Trophoblast cell (in vitro differentiated cells and primary cell): ENCODE measurements around the gene AARS2.

Experiments
- DNase-seq, 2 donors: peaks; one replicate each; pipeline ENCODE4 v3.0.0-alpha.2; 2016
- H2AFZ ChIP-seq: 2 replicates; pipeline ENCODE4 v1.6.1; 2013; ENCODE audit warnings: low read length, moderate library complexity, mild to moderate bottlenecking; ENCODE audit not compliant: insufficient read depth, poor library complexity
- H2AK5ac ChIP-seq: 2 replicates; pipeline ENCODE4 v1.6.1; 2013; ENCODE audit warnings: mild to moderate bottlenecking, low read length
- H2BK120ac ChIP-seq: 2 replicates; pipeline ENCODE4 v1.6.1; 2013; ENCODE audit warnings: low read length, mild to moderate bottlenecking, moderate library complexity; ENCODE audit not compliant: insufficient read depth, poor library complexity
- H2BK12ac ChIP-seq: 2 replicates; pipeline ENCODE4 v1.6.1; 2013; ENCODE audit warnings: mild to moderate bottlenecking, low read length, moderate library complexity
- H2BK5ac ChIP-seq: 2 replicates; pipeline ENCODE4 v1.6.1; 2013; ENCODE audit warnings: low read length, low read depth, moderate library complexity, mild to moderate bottlenecking; ENCODE audit not compliant: poor library complexity
- H3K14ac ChIP-seq: 2 replicates; pipeline ENCODE4 v1.6.1; 2013; ENCODE audit warnings: mild to moderate bottlenecking, low read length
- H3K18ac ChIP-seq: 2 replicates; pipeline ENCODE4 v1.6.1; 2013; ENCODE audit warnings: mild to moderate bottlenecking, low read length
- H3K23ac ChIP-seq: 2 replicates; pipeline ENCODE4 v1.6.1; 2013; ENCODE audit warnings: low read length
- H3K27ac ChIP-seq: 2 replicates; pipeline ENCODE4 v1.5.1; 2013; ENCODE audit warnings: low read depth, mild to moderate bottlenecking, inconsistent platforms, low read length, moderate library complexity
- H3K27me3 ChIP-seq: 2 replicates; pipeline ENCODE4 v1.6.1; 2013; ENCODE audit warnings: inconsistent platforms, mild to moderate bottlenecking, low read length, moderate library complexity; ENCODE audit not compliant: insufficient read depth
- H3K36me3 ChIP-seq, 2 experiments: 1 replicate in 1 of 2; 2 replicates in 1 of 2; pipeline ENCODE4 v1.6.1; 2013; ENCODE audit warnings: low read length in 2 of 2, mild to moderate bottlenecking in 2 of 2, moderate library complexity in 1 of 2; ENCODE audit not compliant: insufficient read depth in 2 of 2, control insufficient read depth in 1 of 2
- H3K4ac ChIP-seq: 2 replicates; pipeline ENCODE4 v1.6.1; 2013; ENCODE audit warnings: low read depth, mild to moderate bottlenecking, low read length, moderate library complexity
- H3K4me1 ChIP-seq, 2 experiments: 1 replicate in 1 of 2; 2 replicates in 1 of 2; pipeline ENCODE4 v1.6.1; 2013; ENCODE audit warnings: low read length in 2 of 2, mild to moderate bottlenecking in 2 of 2, moderate library complexity in 1 of 2; ENCODE audit not compliant: insufficient read depth in 2 of 2, control insufficient read depth in 1 of 2
- H3K4me2 ChIP-seq: 2 replicates; pipeline ENCODE4 v1.6.1; 2013; ENCODE audit warnings: inconsistent platforms, mild to moderate bottlenecking, low read length, moderate library complexity
- H3K4me3 ChIP-seq: 2 replicates; pipeline ENCODE4 v1.5.1; 2013; ENCODE audit warnings: mild to moderate bottlenecking, low read depth, low read length, inconsistent platforms
- H3K79me1 ChIP-seq: one replicate; pipeline ENCODE4 v1.6.1; 2013; ENCODE audit warnings: low read length
- H3K79me2 ChIP-seq: 2 replicates; pipeline ENCODE4 v1.6.1; 2013; ENCODE audit warnings: low read length, mild to moderate bottlenecking; ENCODE audit not compliant: control insufficient read depth, insufficient read depth, poor library complexity
- H3K9ac ChIP-seq: 2 replicates; pipeline ENCODE4 v1.6.1; 2013; ENCODE audit warnings: mild to moderate bottlenecking, low read length
- H3K9me3 ChIP-seq: 2 replicates; pipeline ENCODE4 v1.6.1; 2013; ENCODE audit warnings: low read depth, mild to moderate bottlenecking, control low read depth, inconsistent platforms, low read length; ENCODE audit not compliant: insufficient read depth
- H4K12ac ChIP-seq: 2 replicates; pipeline ENCODE4 v1.6.1; 2013; ENCODE audit warnings: low read depth, mild to moderate bottlenecking, low read length, moderate library complexity
- H4K8ac ChIP-seq: 2 replicates; pipeline ENCODE4 v1.6.1; 2013; ENCODE audit warnings: low read depth, mild to moderate bottlenecking, low read length, moderate library complexity
- H4K91ac ChIP-seq: one replicate; pipeline ENCODE4 v1.6.1; 2013; ENCODE audit warnings: low read depth, mild to moderate bottlenecking, low read length, moderate library complexity
- WGBS: extraction: QIAGEN DNeasy Blood & Tissue Kit; methylation state at CpG from one replicate; pipeline ENCODE4 v1.1.7; 2013; ENCODE audit warnings: missing lambda C conversion rate; ENCODE audit not compliant: insufficient read length, insufficient coverage; ENCODE audit errors: extremely low coverage; 5-methylcytosine and 5-hydroxymethylcytosine counted together

AARS2 gene

DNA sequence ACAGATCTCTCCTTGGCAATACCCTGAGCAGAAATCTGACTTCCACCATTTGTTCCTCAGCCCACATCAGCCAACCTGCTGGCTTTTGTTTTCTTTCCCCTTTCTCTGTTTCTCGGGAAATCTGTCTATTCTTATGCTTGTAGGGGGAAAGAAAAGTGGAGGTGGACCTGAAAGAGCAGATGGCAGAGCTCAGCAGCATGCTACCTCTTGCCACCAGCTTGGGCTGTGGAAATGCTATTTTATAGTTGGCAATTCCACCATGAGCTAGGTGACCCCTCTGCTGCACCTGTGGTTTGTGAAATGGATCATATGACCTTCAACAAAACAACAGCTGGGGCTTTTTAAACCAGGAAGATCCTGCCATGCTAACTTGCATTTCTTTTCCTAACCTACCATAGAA is 22.5 kb upstream of the AARS2 start:
- Histone ChIP-seq H3K4me3 (no peak overlapping the region), H3K27ac (no peak overlapping the region), H3K23ac (no peak overlapping the region), H3K14ac (no peak overlapping the region), H3K4me1 (no peaks in the 10 kb centered on the region), H3K36me3 (no peaks in the 10 kb centered on the region), H2BK5ac (no peak overlapping the region), H4K91ac (no peak overlapping the region), H4K12ac (no peak overlapping the region), H2AK5ac (no peak overlapping the region), H3K79me2 (no peaks in the 10 kb centered on the region), H4K8ac (no peak overlapping the region), H3K79me1 (no peaks in the 10 kb centered on the region), H3K4me2 (no peak overlapping the region), H3K9me3 (no peaks in the 10 kb centered on the region), H3K9ac (no peak overlapping the region), H2AFZ (no peak overlapping the region), H2BK12ac (no peak overlapping the region), H2BK120ac (no peak overlapping the region), H3K4ac (no peak overlapping the region), H3K27me3 (peaks cover 2% of the 10 kb centered on the region), H3K18ac (no peak overlapping the region)
- no peak for DNase-seq
- WGBS = no CpG with 5 or more reads among the region's 1 CpG

DNA sequence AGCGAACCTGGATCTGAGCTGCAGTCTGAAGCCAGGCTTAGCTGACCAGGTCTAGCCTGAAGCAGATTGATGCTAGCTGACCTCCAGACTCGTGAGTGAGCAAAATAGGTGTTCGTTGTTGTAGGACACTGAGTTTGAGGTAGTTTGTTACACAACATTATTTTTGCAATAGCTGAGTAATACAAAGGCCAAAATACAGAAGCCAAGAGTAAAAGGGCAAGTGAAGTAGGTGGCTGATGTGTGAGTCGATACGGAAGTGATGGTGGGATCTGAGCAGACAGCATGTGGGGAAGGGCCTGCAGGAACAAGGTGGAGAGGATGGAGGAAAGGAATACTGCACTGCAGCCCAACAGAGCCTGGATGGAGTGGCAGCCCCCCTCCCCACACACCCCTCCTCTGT is 20.8 kb upstream of the AARS2 start:
- H4K8ac ChIP-seq = no peak overlapping the region
- H2AFZ ChIP-seq = no peak overlapping the region
- no peak overlapping the region for H3K18ac ChIP-seq
- no peak overlapping the region for H3K14ac ChIP-seq
- H3K4ac ChIP-seq = no peak overlapping the region
- no peak overlapping the region for H2BK5ac ChIP-seq
- H3K36me3 ChIP-seq = no peaks in the 10 kb centered on the region
- no peak overlapping the region for H3K4me2 ChIP-seq
- no peaks in the 10 kb centered on the region for H3K9me3 ChIP-seq
- no peaks in the 10 kb centered on the region for H3K4me1 ChIP-seq
- no peak overlapping the region for H2BK12ac ChIP-seq
- H3K27me3 ChIP-seq = peaks cover 2% of the 10 kb centered on the region
- no peaks in the 10 kb centered on the region for H3K79me2 ChIP-seq
- no peak overlapping the region for H2AK5ac ChIP-seq
- no peak for DNase-seq
- H4K12ac ChIP-seq = no peak overlapping the region
- WGBS = no CpG with 5 or more reads among the region's 5 CpGs
- no peak overlapping the region for H4K91ac ChIP-seq
- H3K4me3 ChIP-seq = no peak overlapping the region
- H3K27ac ChIP-seq = no peak overlapping the region
- H3K23ac ChIP-seq = no peak overlapping the region
- H3K79me1 ChIP-seq = no peaks in the 10 kb centered on the region
- H2BK120ac ChIP-seq = no peak overlapping the region
- H3K9ac ChIP-seq = no peak overlapping the region

DNA sequence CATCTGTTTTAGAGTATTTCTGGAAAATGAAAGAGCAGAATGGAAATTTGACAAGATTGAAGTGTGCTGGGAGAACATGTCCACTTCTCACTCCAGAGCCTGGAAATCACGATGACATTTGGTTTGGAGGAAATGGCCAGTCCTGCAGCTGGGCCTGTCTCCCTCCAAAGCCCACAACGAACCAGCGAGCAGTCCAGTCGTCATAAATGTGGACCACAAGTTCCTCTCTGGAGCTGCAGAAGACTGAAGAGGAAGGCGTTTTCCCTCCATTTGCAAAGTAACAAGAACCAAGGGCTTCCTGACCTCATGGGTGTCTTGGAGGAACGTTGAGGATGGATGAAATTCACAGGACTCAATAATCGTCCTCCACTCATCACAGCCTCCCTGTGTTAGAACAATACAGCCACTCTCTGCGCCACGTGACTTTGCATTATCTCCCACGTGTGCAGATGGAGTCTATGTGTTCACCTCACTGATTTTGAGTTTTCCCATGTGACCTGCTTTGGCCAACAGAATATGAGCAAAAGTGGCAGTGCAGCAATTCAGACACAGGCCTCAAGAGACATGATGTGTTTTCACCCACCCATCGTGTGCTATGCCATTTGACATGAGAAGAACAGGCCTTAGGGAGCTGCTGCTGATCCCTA is 20.2 kb upstream of the AARS2 start:
- Histone ChIP-seq H3K4ac (no peak overlapping the region), H3K9me3 (no peaks in the 10 kb centered on the region), H3K79me2 (no peaks in the 10 kb centered on the region), H2BK120ac (no peak overlapping the region), H3K18ac (no peak overlapping the region), H4K8ac (no peak overlapping the region), H2BK5ac (no peak overlapping the region), H2AK5ac (no peak overlapping the region), H3K23ac (no peak overlapping the region), H3K14ac (no peak overlapping the region), H3K27me3 (peaks cover 2% of the 10 kb centered on the region), H2AFZ (no peak overlapping the region), H4K12ac (no peak overlapping the region), H3K36me3 (no peaks in the 10 kb centered on the region), H3K27ac (no peak overlapping the region), H3K4me2 (no peak overlapping the region), H3K79me1 (no peaks in the 10 kb centered on the region), H3K4me3 (no peak overlapping the region), H2BK12ac (no peak overlapping the region), H4K91ac (no peak overlapping the region), H3K9ac (no peak overlapping the region), H3K4me1 (no peaks in the 10 kb centered on the region)
- whole genome bisulfite sequencing = no CpG with 5 or more reads among the region's 11 CpGs
- no peak for DNase-seq

- Histone ChIP-seq H3K79me2 (no peaks in the 10 kb centered on the region), H2BK120ac (no peak overlapping the region), H4K91ac (no peak overlapping the region), H3K4me3 (no peak overlapping the region), H4K8ac (no peak overlapping the region), H3K9me3 (no peaks in the 10 kb centered on the region), H3K4me1 (no peaks in the 10 kb centered on the region), H2BK12ac (no peak overlapping the region), H3K36me3 (no peaks in the 10 kb centered on the region), H3K27ac (no peak overlapping the region), H3K23ac (no peak overlapping the region), H2BK5ac (no peak overlapping the region), H3K79me1 (no peaks in the 10 kb centered on the region), H3K4ac (no peak overlapping the region), H3K9ac (no peak overlapping the region), H3K18ac (no peak overlapping the region), H4K12ac (no peak overlapping the region), H3K27me3 (peaks cover 2% of the 10 kb centered on the region), H3K14ac (no peak overlapping the region), H2AFZ (no peak overlapping the region), H3K4me2 (no peak overlapping the region), H2AK5ac (no peak overlapping the region)
- WGBS = no CpG with 5 or more reads among the region's 7 CpGs
- DNase-seq = no peak
Measured at GRCh38 chr6:44332585-44332984, 19.4 kb upstream of the AARS2 start.
